ENCODE results near the gene SORCS2. TPM values are rescaled to one million over a fixed set of nuclear protein-coding genes. Genes with fewer than 3 reads are reported as not detected.

Gene SORCS2
- total and polyA plus RNA-seq, 2 of the 8 experiments (the other 6 are each of a cell fraction or from before 2014, with no cell fraction given): 0.36 to 1.8 TPM

GRCh38 chr4:7146786-7147115 is 45.6 kb upstream of the SORCS2 start:
- no peak overlapping the region for H3K4me2 ChIP-seq (ENCODE audit: insufficient read depth in 1 of 2, low read depth in 2 of 2, low read length in 2 of 2)
- H2BK120ac ChIP-seq (replicated peaks; ENCODE audit: low read depth, low read length): no peak overlapping the region
- CTCF ChIA-PET (ENCODE audit: partially characterized antibody): interaction anchor here (0.8 to 2.0 kb wide), 5 partner anchors 8 to 48 kb away, joined by 3 to 9 read pairs (median 4); no protein-coding TSS in a partner anchor
- H2BK20ac ChIP-seq (ENCODE audit: low read length): no peak overlapping the region
- H3K4ac ChIP-seq (replicated peaks; ENCODE audit: insufficient read length, low read depth, low read length): no peak overlapping the region
- DNase-seq (ENCODE audit: low read depth in 1 of 2, low spot score in 2 of 2) (no peak), FAIRE-seq (no peak)
- H3K27me3 ChIP-seq (replicated peaks in 1 of 4; ENCODE audit: control insufficient read depth in 3 of 4, extremely low read depth in 1 of 4, insufficient read depth in 3 of 4, low read length in 3 of 4): no peaks in the 10 kb centered on the region
- H2BK5ac ChIP-seq (ENCODE audit: low read depth, low read length): no peak overlapping the region
- H4K5ac ChIP-seq (ENCODE audit: insufficient read length, low read depth, low read length): no peak overlapping the region
- H4K91ac ChIP-seq (replicated peaks; ENCODE audit: insufficient read length, low read length): no peak overlapping the region
- H3K36me3 ChIP-seq (ENCODE audit: control insufficient read depth in 2 of 4, insufficient read depth in 4 of 4, low read length in 3 of 4): no peaks in the 10 kb centered on the region
- POLR2A ChIA-PET (ENCODE audit: partially characterized antibody): no interaction called here
- H3K4me1 ChIP-seq (replicated peaks in 1 of 4; ENCODE audit: control insufficient read depth in 3 of 4, insufficient read depth in 4 of 4, low read length in 3 of 4): no peaks in the 10 kb centered on the region
- no peak overlapping the region for H2BK15ac ChIP-seq (ENCODE audit: low read length)
- H2BK12ac ChIP-seq (ENCODE audit: low read depth, low read length): no peak overlapping the region
- H3K14ac ChIP-seq (ENCODE audit: insufficient read length): no peak overlapping the region
- no peak overlapping the region for H2AFZ ChIP-seq (ENCODE audit: low read length)
- H4K20me1 ChIP-seq (replicated peaks in 1 of 2; ENCODE audit: control insufficient read depth in 1 of 2, insufficient read depth in 2 of 2, low read length in 2 of 2): no peaks in the 10 kb centered on the region
- H4K8ac ChIP-seq (ENCODE audit: extremely low read depth, insufficient read depth, low read length): no peak overlapping the region
- no peak overlapping the region for H3K23ac ChIP-seq (ENCODE audit: insufficient read length)
- no peak overlapping the region for H3K9ac ChIP-seq (replicated peaks in 1 of 4; ENCODE audit: extremely low read depth in 1 of 4, low read depth in 3 of 4, low read length in 3 of 4)
- H3K4me3 ChIP-seq (ENCODE audit: extremely low read depth in 1 of 4, insufficient read depth in 2 of 4, low read depth in 3 of 4, low read length in 4 of 4): no peak overlapping the region
- no peaks in the 10 kb centered on the region for H3K79me1 ChIP-seq (ENCODE audit: low read depth, low read length)
- no peak overlapping the region for H3K18ac ChIP-seq (ENCODE audit: extremely low read depth, low read length)
- H3K9me3 ChIP-seq (ENCODE audit: insufficient read depth in 2 of 2, low read depth in 1 of 2, low read length in 1 of 2): no peaks in the 10 kb centered on the region
- 85% methylated on average over 11 of the region's 11 CpGs; no CpG with 5 or more reads in 1 of the 2 experiments for WGBS, 2 experiments (ENCODE audit: extremely low coverage in 1 of 2, insufficient coverage in 1 of 2, insufficient read length in 1 of 2, insufficient replicate concordance in 2 of 2, low coverage in 1 of 2, low lambda C conversion rate in 2 of 2, missing lambda C conversion rate in 1 of 2)
- no peaks in the 10 kb centered on the region for H3K23me2 ChIP-seq (ENCODE audit: low read depth, low read length)
- H2AK5ac ChIP-seq (ENCODE audit: low read depth, low read length): no peak overlapping the region
- H3K27ac ChIP-seq (ENCODE audit: low read depth, low read length): no peak overlapping the region
- no peaks in the 10 kb centered on the region for H3K79me2 ChIP-seq (ENCODE audit: control insufficient read depth in 1 of 2, insufficient read depth in 2 of 2, low read length in 2 of 2)
- no peak overlapping the region for H3K56ac ChIP-seq (replicated peaks; ENCODE audit: insufficient read length, low read depth, low read length)
- TF ChIP-seq SRF (IDR thresholded peaks at IDR 0.05; ENCODE audit: low read depth, low read length) (no peak), NRF1 (IDR thresholded peaks at IDR 0.05; ENCODE audit: low read depth, low read length) (no peak), TBP (IDR thresholded peaks at IDR 0.05; ENCODE audit: low read depth, low read length) (no peak), RXRA (IDR thresholded peaks at IDR 0.05; ENCODE audit: insufficient read depth, low read depth, low read length) (no peak), CREB1 (IDR thresholded peaks at IDR 0.05) (no peak), SIX5 (IDR thresholded peaks at IDR 0.05; ENCODE audit: low read depth, low read length) (no peak), SIN3A (conservative IDR thresholded peaks at IDR 0.05 in 1 of 2, IDR thresholded peaks at IDR 0.05 in 1 of 2; ENCODE audit: low read depth in 1 of 2, low read length in 2 of 2) (no peak), SP4 (IDR thresholded peaks at IDR 0.05; ENCODE audit: low read length) (no peak), TEAD4 (IDR thresholded peaks at IDR 0.05; ENCODE audit: low read depth, low read length) (no peak), ATF2 (IDR thresholded peaks at IDR 0.05; ENCODE audit: low read length) (no peak), RFX5 (IDR thresholded peaks at IDR 0.05; ENCODE audit: borderline replicate concordance, low read depth, low read length) (no peak), HDAC2 (IDR thresholded peaks at IDR 0.05; ENCODE audit: borderline replicate concordance in 1 of 2, low read depth in 2 of 2, low read length in 2 of 2) (no peak)
- TF ChIP-seq, protein P1, sequence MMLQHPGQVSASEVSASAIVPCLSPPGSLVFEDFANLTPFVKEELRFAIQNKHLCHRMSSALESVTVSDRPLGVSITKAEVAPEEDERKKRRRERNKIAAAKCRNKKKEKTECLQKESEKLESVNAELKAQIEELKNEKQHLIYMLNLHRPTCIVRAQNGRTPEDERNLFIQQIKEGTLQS (IDR thresholded peaks at IDR 0.05; ENCODE audit: insufficient read depth, low read depth, low read length): no peak
